HPDE6-E6E7 (cell line): ENCODE data around the gene BMPER.

ENCODE experiments used
- DNase-seq: peaks from one replicate; pipeline ENCODE4 v3.0.0; 2011; ENCODE audit warnings: missing footprints; ENCODE audit errors: extremely low spot score

The BMPER gene

GRCh38 chr7:34062826-34063225, 157.5 kb downstream of the BMPER start:
- DNase-seq, result no peak

GRCh38 chr7:34064519-34065158, 159.3 kb downstream of the BMPER start:
- DNase-seq, result no peak

DNA sequence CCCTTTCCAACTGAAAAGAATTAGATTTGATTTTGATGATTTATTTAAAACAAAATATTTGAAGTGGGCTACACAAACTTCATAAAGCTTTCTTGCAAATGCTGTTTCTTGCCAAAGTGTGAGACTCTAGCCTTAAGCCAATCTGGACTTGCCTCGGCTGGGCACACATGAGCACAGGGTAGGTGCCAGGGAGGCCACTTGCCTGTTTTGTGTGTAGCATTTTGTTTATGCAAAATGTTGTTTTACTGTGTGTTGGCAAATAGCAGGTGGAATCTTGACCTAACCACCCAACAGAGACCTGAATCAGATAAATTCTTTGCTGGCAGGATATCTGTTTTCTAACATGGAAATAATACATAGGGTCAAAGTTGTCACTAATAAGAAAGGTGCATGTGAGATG, 161.1 kb downstream of the BMPER start:
- DNase-seq, result no peak

DNA sequence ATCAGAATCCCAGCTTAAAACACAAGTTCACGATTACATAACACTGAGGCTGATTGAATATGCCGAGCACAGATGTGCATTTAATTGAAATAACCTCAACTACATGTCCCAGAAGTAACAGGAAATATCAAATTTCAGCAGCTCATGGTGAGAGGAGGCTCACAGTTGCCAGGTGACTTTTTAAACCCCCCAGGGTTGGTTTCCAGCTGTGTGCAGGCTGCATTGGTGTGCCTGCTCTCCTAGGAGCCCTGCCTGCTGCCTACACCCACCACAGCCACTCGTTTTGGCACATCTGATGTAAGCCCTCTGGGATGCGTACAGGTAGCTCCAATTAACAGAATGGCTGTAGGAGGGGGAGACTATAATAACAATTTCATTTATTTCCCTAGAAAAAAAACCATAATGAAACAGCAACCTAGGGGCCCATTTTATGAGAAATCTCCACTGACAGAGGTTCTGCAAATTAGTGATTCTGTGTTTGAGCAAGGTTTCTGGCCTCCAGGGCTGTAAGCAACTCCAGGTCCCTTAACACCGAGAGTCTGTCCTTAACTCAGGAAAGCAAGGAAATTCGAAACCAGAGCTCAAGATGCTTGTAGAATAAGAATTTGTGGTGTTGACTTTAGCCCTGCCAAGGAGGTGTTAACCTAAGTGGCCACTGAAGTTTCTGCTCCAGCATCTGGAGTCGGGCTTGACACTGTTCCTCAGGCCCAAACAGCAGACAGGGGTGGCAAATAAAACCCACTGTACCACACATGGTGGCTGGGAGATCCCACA, 161.9 kb downstream of the BMPER start:
- no peak for DNase-seq

GRCh38 chr7:34069676-34070075, 164.3 kb downstream of the BMPER start:
- peak; percentile 32 for DNase-seq

DNA sequence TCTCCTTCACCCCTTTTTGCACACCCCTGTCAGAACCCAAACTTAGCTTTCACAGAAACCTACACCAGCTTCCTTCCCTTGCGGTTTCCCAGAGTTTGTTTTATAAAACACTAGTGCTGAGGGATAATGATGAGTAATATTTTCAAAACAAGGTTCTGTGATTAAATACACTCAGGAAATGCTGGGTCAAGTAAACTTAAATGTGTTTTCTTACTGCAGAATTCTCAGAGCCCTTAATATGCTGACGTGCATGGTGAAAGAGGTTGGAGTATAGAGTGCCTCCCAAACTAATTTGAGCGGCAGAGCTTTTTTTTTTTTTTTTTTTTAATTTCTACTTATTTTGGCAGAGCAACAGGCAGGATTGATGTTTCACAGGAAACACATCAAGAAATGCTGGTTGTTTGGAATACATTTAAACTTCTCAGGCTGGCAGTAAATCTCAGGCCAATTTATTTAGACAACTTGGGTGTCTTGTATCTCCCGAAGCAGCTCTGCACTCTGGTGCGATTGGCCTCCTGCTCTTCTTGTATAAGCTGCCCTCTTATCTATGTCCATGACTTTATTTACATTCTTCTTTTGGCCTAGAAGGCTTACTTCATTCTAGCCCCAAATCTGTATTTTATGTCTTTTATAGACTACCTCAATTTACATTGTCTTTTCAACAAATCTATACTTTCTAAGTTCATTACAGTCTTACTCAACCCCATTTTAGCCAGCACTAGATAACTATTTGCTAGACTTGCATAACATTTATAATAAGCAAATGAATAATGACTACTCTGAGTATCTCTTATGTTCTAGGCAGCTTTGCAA, 165.4 kb downstream of the BMPER start:
- DNase-seq, result no peak

- no peak for DNase-seq
These were observed 168.3 kb downstream of the BMPER start for GRCh38 chr7:34073676-34074075.

DNA sequence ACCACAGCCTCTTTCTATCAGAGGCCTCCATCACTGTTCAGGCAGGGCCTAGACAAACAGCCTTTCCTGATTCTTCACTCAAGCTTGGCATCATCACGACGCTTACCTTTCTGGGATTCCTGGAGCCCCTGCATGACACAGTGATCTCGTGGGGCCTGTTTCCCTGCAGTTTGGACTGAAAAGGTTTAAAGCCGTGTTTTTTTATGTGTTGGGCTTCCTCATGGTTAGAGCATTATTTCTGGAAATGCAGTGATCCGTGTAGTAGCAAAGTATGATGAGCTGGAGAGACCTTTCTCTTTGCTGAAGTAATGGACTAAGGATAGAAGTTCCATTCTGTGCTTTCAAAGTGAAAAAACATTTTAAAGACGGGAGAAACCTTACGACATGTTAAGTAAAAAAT, 169.1 kb downstream of the BMPER start:
- no peak for DNase-seq

DNA sequence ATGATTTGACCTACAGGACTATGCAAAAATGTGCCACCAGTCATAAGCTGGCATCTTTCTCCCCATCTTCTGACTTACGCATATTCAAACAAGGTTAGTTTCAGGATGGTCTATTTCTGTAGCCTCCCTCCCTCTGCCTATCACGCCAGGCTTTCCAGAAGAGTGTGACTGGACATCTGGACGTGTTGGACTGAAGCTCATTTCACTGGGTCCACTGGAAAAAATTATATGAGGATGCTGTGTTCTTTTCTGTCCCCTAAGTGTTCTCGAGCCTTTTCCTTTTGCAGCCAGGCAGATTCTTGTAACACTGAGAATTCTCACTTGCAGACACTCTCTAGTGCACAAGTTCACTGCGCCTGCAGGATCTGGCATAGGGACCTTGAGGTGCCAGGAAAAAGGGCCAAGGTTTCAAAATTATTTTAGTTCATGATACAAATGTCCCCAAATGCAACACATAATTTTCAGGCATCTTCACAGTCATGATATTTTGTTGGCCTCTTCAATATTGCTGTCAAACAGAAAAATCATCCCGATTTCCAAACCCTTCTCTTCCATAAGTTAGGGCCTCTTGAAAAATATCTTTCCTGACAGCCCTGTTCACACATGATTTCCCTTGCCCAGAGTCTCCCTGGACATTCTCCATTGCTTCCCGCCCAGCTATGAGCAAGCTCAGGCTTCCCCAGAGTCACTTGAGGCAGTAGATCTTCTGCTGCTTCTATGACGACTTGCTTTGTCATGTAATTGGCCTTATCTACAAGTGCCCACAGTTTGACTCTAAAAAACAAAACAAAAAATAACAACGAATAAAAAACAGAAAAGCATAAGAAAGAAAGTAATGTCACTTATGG, 170.4 kb downstream of the BMPER start:
- no peak for DNase-seq

DNA sequence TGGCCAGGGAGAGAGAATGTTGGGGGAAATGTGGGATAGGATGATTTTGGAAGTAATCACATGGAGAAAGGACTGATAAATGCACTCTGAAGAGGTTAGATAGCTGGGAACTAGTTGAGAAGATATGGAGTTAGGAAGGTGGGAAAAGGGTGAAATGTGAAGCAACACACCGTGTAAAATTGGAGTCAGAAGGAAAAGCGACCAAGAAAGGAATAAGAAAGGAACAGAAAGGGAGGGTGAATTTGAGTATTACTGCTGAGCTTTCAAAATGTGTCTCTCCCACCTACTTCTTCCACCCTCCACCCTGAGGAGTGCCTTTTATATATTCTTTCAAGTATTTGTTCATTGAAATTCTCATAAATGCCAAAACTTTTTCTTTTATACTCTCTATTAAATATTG, 171.8 kb downstream of the BMPER start:
- no peak for DNase-seq

DNA sequence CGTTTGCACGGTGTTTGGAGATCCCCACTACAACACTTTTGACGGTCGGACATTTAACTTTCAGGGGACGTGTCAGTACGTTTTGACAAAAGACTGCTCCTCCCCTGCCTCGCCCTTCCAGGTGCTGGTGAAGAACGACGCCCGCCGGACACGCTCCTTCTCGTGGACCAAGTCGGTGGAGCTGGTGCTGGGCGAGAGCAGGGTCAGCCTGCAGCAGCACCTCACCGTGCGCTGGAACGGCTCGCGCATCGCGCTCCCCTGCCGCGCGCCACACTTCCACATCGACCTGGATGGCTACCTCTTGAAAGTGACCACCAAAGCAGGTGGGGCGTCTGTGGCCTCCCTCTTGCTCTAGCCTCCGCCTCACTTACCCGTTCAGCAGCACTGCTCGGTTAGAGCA, 173.5 kb downstream of the BMPER start:
- no peak for DNase-seq

GRCh38 chr7:34080513-34080912, 175.2 kb downstream of the BMPER start:
- DNase-seq, result no peak

- DNase-seq, result no peak
These were observed 176.6 kb downstream of the BMPER start for GRCh38 chr7:34081935-34082334.

- no peak for DNase-seq
These were observed 178.1 kb downstream of the BMPER start for GRCh38 chr7:34083440-34083839.

DNA sequence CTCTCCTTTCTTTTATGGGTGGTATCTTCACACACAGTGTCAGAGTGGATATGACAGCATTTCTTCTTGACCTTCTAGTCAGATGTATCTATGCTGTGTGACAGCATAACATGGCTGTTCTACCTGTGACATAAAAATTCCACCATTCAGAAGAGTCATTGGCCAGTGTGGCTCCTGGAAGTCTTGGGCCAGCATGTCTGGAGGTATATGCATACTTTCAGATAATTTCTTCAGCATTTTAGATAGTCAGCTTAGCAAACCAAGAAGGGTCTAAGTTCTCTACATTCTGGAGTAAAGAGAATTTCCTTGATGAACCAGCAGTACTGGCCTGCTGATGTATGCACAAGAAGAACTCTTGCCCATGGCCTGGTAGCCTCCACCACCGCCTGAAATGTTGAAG, 179.3 kb downstream of the BMPER start:
- DNase-seq, result no peak

GRCh38 chr7:34086064-34086463, 180.7 kb downstream of the BMPER start:
- DNase-seq, result no peak

GRCh38 chr7:34086981-34087380, 181.6 kb downstream of the BMPER start:
- DNase-seq, result no peak

DNA sequence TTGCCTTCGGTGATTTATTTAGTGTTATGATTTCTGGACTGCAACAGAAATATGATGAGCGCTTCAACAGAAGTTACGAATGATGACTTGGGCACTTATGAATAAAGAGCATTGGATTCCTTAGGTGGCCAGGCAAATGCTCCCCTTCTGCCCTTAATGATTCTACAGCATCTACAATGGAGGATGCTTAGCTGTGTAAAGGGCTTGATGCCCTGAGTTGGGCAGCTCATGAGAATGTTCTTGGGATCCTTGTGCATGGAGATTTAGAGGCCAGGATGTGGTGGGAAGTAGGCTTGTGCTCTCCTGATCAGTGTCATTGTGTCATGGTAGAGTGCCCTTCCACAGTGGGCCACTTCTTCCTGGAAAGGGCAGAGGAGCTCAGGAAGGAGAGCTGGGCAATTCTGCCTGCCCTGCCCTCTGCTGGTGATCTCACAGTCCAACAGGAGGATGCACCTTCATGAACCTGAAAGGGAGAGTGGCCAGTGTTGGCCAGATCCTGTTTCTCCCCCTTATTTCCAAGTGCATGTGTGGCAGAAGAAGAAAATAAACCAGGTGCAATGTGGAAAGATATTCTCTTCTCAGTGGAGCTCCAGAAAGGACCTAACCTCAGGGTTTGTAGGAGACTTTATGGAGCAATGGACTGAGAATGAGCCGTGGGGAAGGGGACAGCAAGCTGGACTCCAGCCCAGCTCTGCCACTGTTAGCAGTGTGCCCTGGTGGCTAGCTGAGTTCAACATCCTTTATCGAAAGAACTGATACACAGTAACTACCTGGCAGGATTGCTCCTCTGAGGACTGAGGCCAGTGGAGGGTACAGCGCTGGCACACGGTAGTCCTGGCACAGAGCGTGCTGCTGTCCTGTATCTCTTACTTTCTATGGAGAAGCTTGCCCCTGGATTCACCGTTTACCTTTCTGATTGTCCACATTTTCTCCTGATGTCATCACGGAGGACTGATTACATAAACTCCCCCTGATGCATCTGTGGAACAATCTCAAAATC, 182.9 kb downstream of the BMPER start:
- DNase-seq, result peak; percentile 28

GRCh38 chr7:34090816-34091215, 185.5 kb downstream of the BMPER start:
- DNase-seq, result no peak

DNA sequence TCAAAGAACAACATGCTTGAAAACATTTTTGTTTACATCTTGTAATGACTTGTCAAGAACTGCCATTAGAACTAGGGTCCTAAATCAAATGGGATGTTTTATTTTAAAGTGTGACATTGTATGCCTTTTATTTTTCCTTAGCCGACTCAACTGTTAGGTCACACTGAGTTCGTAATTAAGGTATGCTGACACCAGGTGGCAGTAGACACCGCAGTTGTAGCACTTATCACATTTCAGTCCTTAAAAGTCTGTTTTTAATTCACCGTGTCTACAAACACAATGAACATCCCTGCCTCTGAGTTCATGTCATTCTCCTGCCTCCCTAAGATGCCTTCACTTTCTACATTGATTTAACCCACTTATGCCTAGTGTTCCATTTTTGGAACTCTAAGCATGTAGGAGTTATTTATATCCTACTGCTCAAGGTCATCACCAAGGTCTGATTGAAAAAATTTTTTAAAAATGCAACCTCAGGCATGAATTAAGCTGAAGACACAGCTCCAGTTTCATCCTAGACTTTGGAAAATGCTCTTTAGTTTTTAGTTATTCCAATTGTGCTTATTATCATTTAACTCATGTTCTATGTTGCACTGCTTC, 186.1 kb downstream of the BMPER start:
- DNase-seq, result peak; percentile 33
